GM12865 (cell line): ENCODE data around the gene SWAP70.
A peak's percentile ranks its signal among the peaks of the same experiment; 100 is the strongest.
"Not testable (repeated sequence)": the region's sequence is repeated elsewhere in the genome, so short reads cannot be mapped to it uniquely, and the experiment has no call there.

ENCODE experiments used
- DNase-seq: peaks from one replicate; pipeline ENCODE4 v3.0.0; 2010; ENCODE audit warnings: low read depth
- H3K4me3 ChIP-seq: 2 replicates; pipeline ENCODE4 v1.5.1; 2011; ENCODE audit warnings: mild to moderate bottlenecking, low read depth, low read length, control low read depth
- CTCF ChIP-seq: IDR thresholded peaks from 2 replicates; pipeline ENCODE4 v1.5.1; 2011; ENCODE audit warnings: low read length, control low read depth, low read depth, inconsistent platforms; ENCODE audit not compliant: insufficient read depth; ENCODE audit errors: missing control alignments

SWAP70 gene

GRCh38 chr11:9619971-9620370, 43.9 kb upstream of the SWAP70 start:
- TF ChIP-seq CTCF, result no peak
- H3K4me3 ChIP-seq, result no peak overlapping the region
- DNase-seq, result no peak

GRCh38 chr11:9622353-9622752, 41.5 kb upstream of the SWAP70 start:
- not testable (repeated sequence) for DNase-seq, H3K4me3 ChIP-seq

- not testable (repeated sequence) for DNase-seq, H3K4me3 ChIP-seq
These were observed 40.8 kb upstream of the SWAP70 start for GRCh38 chr11:9623053-9623452.

GRCh38 chr11:9624448-9624847, 39.4 kb upstream of the SWAP70 start:
- no peak for DNase-seq
- no peak overlapping the region for H3K4me3 ChIP-seq
- TF ChIP-seq CTCF, result no peak

GRCh38 chr11:9625162-9625561, 38.7 kb upstream of the SWAP70 start:
- H3K4me3 ChIP-seq, result no peak overlapping the region
- DNase-seq, result no peak
- TF ChIP-seq CTCF, result no peak

GRCh38 chr11:9625728-9626127, 38.1 kb upstream of the SWAP70 start:
- no peak overlapping the region for H3K4me3 ChIP-seq
- DNase-seq, result no peak
- no peak for TF ChIP-seq CTCF

GRCh38 chr11:9626496-9627394, 37.1 kb upstream of the SWAP70 start:
- peak; percentile 27 for DNase-seq
- no peak for TF ChIP-seq CTCF
- no peak overlapping the region for H3K4me3 ChIP-seq

GRCh38 chr11:9629064-9629463, 34.8 kb upstream of the SWAP70 start:
- TF ChIP-seq CTCF, result no peak
- no peak overlapping the region for H3K4me3 ChIP-seq
- peak; percentile 72 for DNase-seq
